K562 (cell line): ENCODE measurements around the gene INHBC. TPM values are rescaled to one million over a fixed set of nuclear protein-coding genes. Genes with fewer than 3 reads are reported as not detected.
"Not testable (repeated sequence)": the region's sequence is repeated elsewhere in the genome, so short reads cannot be mapped to it uniquely, and the experiment has no call there.

Source experiments
- ATAC-seq: fragments of 200-7000 bp; cut with Tn5 transposase; 3 replicates; pipeline ENCODE4 v1.9.1; 2020; ENCODE audit warnings: moderate library complexity
- BruUV-seq: library from RNA; stranded (reverse); fragments of 400-500 nt; replicated peaks from 2 replicates; lab custom pipeline; 2021; lab: Mats Ljungman, UMichigan
- CTCF ChIA-PET: fragments of 300-600 bp; formaldehyde crosslinking; extraction: SDS; loops from one replicate; lab custom pipeline; 2021; ENCODE audit warnings: low intra/inter-chr PET ratio; lab: Yijun Ruan, JAX
- POLR2A ChIA-PET: fragments of 300-600, 350-650 bp; sonication (Branson Sonifier 250); formaldehyde crosslinking; extraction: SDS; loops from one replicate; lab custom pipeline; 2021; ENCODE audit warnings: antibody characterized with exemption, inconsistent platforms; lab: Yijun Ruan, JAX
- DNase-seq, 4 experiments: peaks; one replicate each; pipeline versions ENCODE4 v3.0.0 to v3.0.0-alpha.2; 2011 to 2018; ENCODE audit warnings: low spot score in 3 of 4, mixed read lengths in 3 of 4; ENCODE audit errors: extremely low read depth in 1 of 4
- FAIRE-seq: peaks from 2 replicates; lab custom pipeline; 2011; peaks lifted over from hg19 to GRCh38; lab: Jason Lieb, UNC
- H2AFZ ChIP-seq: 2 replicates; pipeline ENCODE4 v1.6.0; 2011; ENCODE audit warnings: low read depth, low read length, control low read depth, inconsistent platforms
- H3K27ac ChIP-seq: fragments of 200-600 bp; 3 replicates; pipeline ENCODE4 v1.8.0; 2011; ENCODE audit warnings: low read depth, mild to moderate bottlenecking, control low read depth, inconsistent platforms, low read length, moderate library complexity, mixed read lengths; ENCODE audit errors: extremely low read depth
- H3K27me3 ChIP-seq, 2 experiments: fragments of 300-600 bp in 1 of 2; 2 replicates in 1 of 2; 3 replicates in 1 of 2; pipeline versions ENCODE4 v1.6.0 to v1.8.0; 2011; ENCODE audit warnings: inconsistent platforms in 2 of 2, low read length in 2 of 2, mild to moderate bottlenecking in 1 of 2, mixed read lengths in 1 of 2, moderate library complexity in 1 of 2; ENCODE audit not compliant: control insufficient read depth in 2 of 2, insufficient read depth in 2 of 2
- H3K36me3 ChIP-seq: fragments of 300-600 bp; 3 replicates; pipeline ENCODE4 v1.8.0; 2011; ENCODE audit warnings: mild to moderate bottlenecking, low read length, inconsistent platforms; ENCODE audit not compliant: control insufficient read depth, insufficient read depth
- H3K4me1 ChIP-seq, 2 experiments: fragments of 200-600 bp in 1 of 2; replicated peaks in 1 of 2; 2 replicates in 1 of 2; 3 replicates in 1 of 2; pipeline versions ENCODE4 v1.5.1 to v1.8.0; 2011; ENCODE audit warnings: inconsistent platforms in 2 of 2, low read length in 2 of 2, mild to moderate bottlenecking in 1 of 2, mixed read lengths in 1 of 2, moderate library complexity in 1 of 2; ENCODE audit not compliant: control insufficient read depth in 2 of 2, insufficient read depth in 2 of 2
- H3K4me2 ChIP-seq: 2 replicates; pipeline ENCODE4 v1.6.1; 2011; ENCODE audit warnings: low read length, control low read depth, inconsistent platforms, mixed read lengths; ENCODE audit not compliant: insufficient read depth
- H3K4me3 ChIP-seq: fragments of 200-600 bp; sonication (generic), shearing (Covaris generic); 2 replicates; pipeline ENCODE4 v1.5.1; 2016; ENCODE audit warnings: control low read depth, inconsistent platforms
- H3K79me2 ChIP-seq: fragments of 200-600 bp; 3 replicates; pipeline ENCODE4 v1.8.0; 2011; ENCODE audit warnings: low read length, inconsistent platforms; ENCODE audit not compliant: control insufficient read depth, insufficient read depth
- H3K9ac ChIP-seq, 2 experiments: 2 replicates each; pipeline versions ENCODE4 v1.6.0 to v1.6.1; 2011; ENCODE audit warnings: low read depth in 2 of 2, low read length in 2 of 2, control low read depth in 1 of 2, inconsistent platforms in 1 of 2, mild to moderate bottlenecking in 1 of 2, mixed read lengths in 1 of 2; ENCODE audit not compliant: insufficient read depth in 1 of 2
- H3K9me1 ChIP-seq: one replicate; pipeline ENCODE4 v1.6.0; 2011; ENCODE audit warnings: inconsistent platforms, mild to moderate bottlenecking, low read length, moderate library complexity; ENCODE audit not compliant: control insufficient read depth, insufficient read depth
- H3K9me3 ChIP-seq: replicated peaks from 2 replicates; pipeline ENCODE4 v1.5.1; 2011; ENCODE audit warnings: low read depth, low read length, inconsistent platforms; ENCODE audit not compliant: control insufficient read depth, insufficient read depth
- H4K20me1 ChIP-seq: replicated peaks from 2 replicates; pipeline ENCODE4 v1.6.1; 2011; ENCODE audit warnings: low read length, inconsistent platforms, mixed read lengths; ENCODE audit not compliant: control insufficient read depth, insufficient read depth
- FOXA1 ChIP-seq: fragments of 450-650 bp; IDR thresholded peaks from 2 replicates; pipeline ENCODE4 v1.6.1; 2016; ENCODE audit warnings: mild to moderate bottlenecking, borderline replicate concordance
- HSF4 ChIP-seq: fragments of 250-450 bp; sonication (Bioruptor Pico); IDR thresholded peaks from 2 replicates; pipeline ENCODE4 v2.1.2; 2022; ENCODE audit warnings: mild to moderate bottlenecking, moderate library complexity, borderline replicate concordance
- NR4A1 ChIP-seq, 2 experiments: fragments of 250-450 bp in 1 of 2; fragments of 450-650 bp in 1 of 2; sonication (Bioruptor Pico) in 1 of 2; IDR thresholded peaks; 2 replicates each; pipeline versions ENCODE4 v1.4.0 to v1.6.1; 2016 to 2020; ENCODE audit warnings: mild to moderate bottlenecking in 2 of 2, missing compliant biosample characterization in 1 of 2, missing genetic modification characterization in 1 of 2, moderate library complexity in 1 of 2
- POU5F1 ChIP-seq: fragments of 150-350 bp; IDR thresholded peaks from 2 replicates; pipeline ENCODE4 v1.6.1; 2014; ENCODE audit warnings: borderline replicate concordance, low read length, low read depth, mild to moderate bottlenecking; ENCODE audit not compliant: partially characterized antibody
- PPARD ChIP-seq: fragments of 250-450 bp; sonication (Bioruptor Pico); IDR thresholded peaks from 2 replicates; pipeline ENCODE4 v1.8.0; 2022; ENCODE audit warnings: inconsistent platforms, mild to moderate bottlenecking, moderate library complexity
- RB1 ChIP-seq: fragments of 450-650 bp; IDR thresholded peaks from 2 replicates; pipeline ENCODE4 v1.6.1; 2017; ENCODE audit warnings: low read depth, mild to moderate bottlenecking
- RHOXF2B ChIP-seq: fragments of 250-450 bp; sonication (Bioruptor Pico); conservative IDR thresholded peaks from 2 replicates; pipeline ENCODE4 v1.5.1; 2021
- SLC30A9 ChIP-seq: fragments of 250-450 bp; sonication (Bioruptor Pico); IDR thresholded peaks from 2 replicates; pipeline ENCODE4 v1.8.0; 2022; ENCODE audit warnings: mild to moderate bottlenecking, moderate library complexity
- SMARCA4 ChIP-seq: fragments of 450-650 bp; IDR thresholded peaks from 2 replicates; pipeline ENCODE4 v1.6.1; 2016
- SMC3 ChIP-seq: conservative IDR thresholded peaks from 2 replicates; pipeline ENCODE4 v1.6.1; 2011; ENCODE audit warnings: low read depth, low read length, improper control_type of control experiment; ENCODE audit not compliant: insufficient read depth
- XRCC5 ChIP-seq: fragments of 200-400 bp; formaldehyde crosslinking; IDR thresholded peaks from 2 replicates; pipeline ENCODE4 v1.6.1; 2017; ENCODE audit warnings: low read depth, mild to moderate bottlenecking, low read length
- ZKSCAN8 ChIP-seq: fragments of 200-800 bp; sonication (Bioruptor generic); IDR thresholded peaks from 2 replicates; pipeline ENCODE4 v1.6.1; 2016; ENCODE audit warnings: missing genetic modification characterization, missing compliant biosample characterization
- ZNF584 ChIP-seq: fragments of 200-800 bp; sonication (Bioruptor generic); IDR thresholded peaks from 2 replicates; pipeline ENCODE4 v1.6.1; 2016; ENCODE audit warnings: low read depth, mild to moderate bottlenecking, missing genetic modification characterization, missing compliant biosample characterization
- WGBS: fragments of 100-300 bp; shearing (Covaris generic); methylation state at CpG from one replicate; pipeline ENCODE4 v1.1.6; 2016; ENCODE audit warnings: low coverage, mixed read lengths; ENCODE audit not compliant: insufficient coverage; ENCODE audit errors: missing lambda C conversion rate; 5-methylcytosine and 5-hydroxymethylcytosine counted together
- in situ Hi-C: fragments of 300-500 bp; cut with MboI; formaldehyde crosslinking; loops from 4 replicates; pipeline ENCODE4 v1.15.0; 2018; ENCODE audit warnings: inconsistent platforms, mixed read lengths
- intact Hi-C: fragments of 100-400 bp; cut with micrococcal nuclease; formaldehyde crosslinking; loops from 2 replicates; pipeline ENCODE4 v1.14.2; 2022
- polyA plus RNA-seq, 8 experiments: library from polyadenylated mRNA; depleted of rRNA in 4 of 8; stranded (reverse) in 5 of 8; unstranded in 3 of 8; fragments of >200 nt; fragmentation: Nextera tagmentation in 2 of 8; fragmentation: Illumina TruSeq in 1 of 8; extraction: Ambion mirVana in 2 of 8; extraction: Trizol in 1 of 8; gene quantifications; 2 replicates each; pipeline versions ENCODE4 v1.2.1 to v1.2.3, GENCODE V29; 2011 to 2014; ENCODE audit warnings: inconsistent platforms in 1 of 8, missing spikeins in 1 of 8
- total RNA-seq, 7 experiments: library from RNA; depleted of rRNA in 6 of 7; stranded (reverse); fragments of >200 nt in 6 of 7; fragmentation: Illumina TruSeq in 2 of 7; extraction: Trizol in 2 of 7; gene quantifications; 2 replicates each; pipeline versions ENCODE4 v1.2.1 to v1.2.3, GENCODE V29; 2011 to 2021; ENCODE audit warnings: low replicate concordance in 1 of 7
- TF ChIP-seq, protein P1 (sequence below): fragments of 250-450 bp; sonication (Bioruptor Pico); IDR thresholded peaks from 2 replicates; pipeline ENCODE4 v1.4.0; 2020; ENCODE audit warnings: mild to moderate bottlenecking, moderate library complexity, borderline replicate concordance

INHBC gene
- total and polyA plus RNA-seq, 9 of the 15 experiments (the other 6 are each of a cell fraction or from before 2014, with no cell fraction given) = 0.07 to 0.24 (median 0.15) TPM; not detected in 4

DNA sequence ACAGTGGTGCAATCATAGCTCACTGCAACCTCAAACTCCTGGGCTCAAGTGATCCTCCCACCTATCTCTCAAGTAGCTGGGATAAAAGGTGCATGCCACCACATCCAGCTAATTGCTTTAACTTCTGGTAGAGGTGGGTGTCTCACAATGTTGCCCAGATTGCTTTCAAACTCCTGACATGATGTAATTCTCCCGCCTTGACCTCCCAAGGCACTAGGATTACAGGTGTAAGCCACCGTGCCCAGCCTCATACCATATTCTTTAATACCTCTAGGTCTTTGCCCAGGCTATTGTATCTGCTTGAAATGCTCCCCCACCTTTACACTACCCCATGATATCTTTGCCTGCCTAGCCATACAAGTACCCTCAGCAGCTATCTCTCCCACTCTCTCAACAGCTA is 15.1 kb upstream of the INHBC start (continued):
- TF ChIP-seq SMC3 = no peak
- no peak for TF ChIP-seq FOXA1
- no peak for TF ChIP-seq ZNF584
- TF ChIP-seq SLC30A9 = no peak
- no peak for TF ChIP-seq NR4A1 (CRISPR knock-in tag; IDR thresholded peaks at IDR 0.05)
- TF ChIP-seq NR4A1 (tag; IDR thresholded peaks at IDR 0.05) = no peak
- no peak for TF ChIP-seq HSF4 (CRISPR knock-in tag)
- no peak for TF ChIP-seq POU5F1
- no peak for TF ChIP-seq XRCC5
- TF ChIP-seq, all 486 proteins: peak for 0

DNA sequence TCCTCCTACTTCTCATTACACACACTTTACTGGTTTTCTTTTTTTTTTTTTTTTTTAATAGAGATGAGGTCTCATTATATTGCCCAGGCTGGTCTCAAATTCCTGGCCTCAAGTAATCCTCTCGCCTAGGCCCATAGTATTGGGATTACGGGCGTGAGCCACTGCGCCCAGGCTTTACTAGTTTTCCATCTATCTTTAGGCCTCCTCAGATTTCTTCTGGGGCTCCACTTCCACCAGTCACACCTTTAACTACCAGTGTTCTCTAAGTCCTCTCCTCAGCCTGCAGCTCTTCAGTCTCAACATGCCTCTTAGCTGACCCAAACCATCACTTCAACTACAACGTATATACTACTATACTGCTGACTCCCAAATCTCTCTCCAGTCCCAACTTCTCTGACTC is 14.1 kb upstream of the INHBC start:
- POLR2A ChIA-PET = interaction anchor here (0.9 to 2.2 kb wide), 2 partner anchors 10 to 14 kb away, joined by 3 to 8 read pairs; partner anchors contain the start of gene INHBC
- no peaks in the 10 kb centered on the region for H3K9me3 ChIP-seq
- DNase-seq = no peak
- CTCF ChIA-PET = interaction anchor here (0.7 kb wide), 1 partner anchor 88 kb away, joined by 3 read pairs; no protein-coding TSS in a partner anchor
- in situ Hi-C loops (no loop called here), intact Hi-C loops (no loop called here)
- H2AFZ ChIP-seq = no peak overlapping the region
- BruUV-seq = no TSS peak
- ATAC-seq = no peak
- no peak overlapping the region for H3K4me2 ChIP-seq
- no peak overlapping the region for H3K27ac ChIP-seq
- TF ChIP-seq SMARCA4 (no peak), RB1 (no peak), ZKSCAN8 (CRISPR knock-in tag) (no peak), PPARD (CRISPR knock-in tag) (no peak), RHOXF2B (CRISPR knock-in tag) (no peak)
- TF ChIP-seq, protein P1, sequence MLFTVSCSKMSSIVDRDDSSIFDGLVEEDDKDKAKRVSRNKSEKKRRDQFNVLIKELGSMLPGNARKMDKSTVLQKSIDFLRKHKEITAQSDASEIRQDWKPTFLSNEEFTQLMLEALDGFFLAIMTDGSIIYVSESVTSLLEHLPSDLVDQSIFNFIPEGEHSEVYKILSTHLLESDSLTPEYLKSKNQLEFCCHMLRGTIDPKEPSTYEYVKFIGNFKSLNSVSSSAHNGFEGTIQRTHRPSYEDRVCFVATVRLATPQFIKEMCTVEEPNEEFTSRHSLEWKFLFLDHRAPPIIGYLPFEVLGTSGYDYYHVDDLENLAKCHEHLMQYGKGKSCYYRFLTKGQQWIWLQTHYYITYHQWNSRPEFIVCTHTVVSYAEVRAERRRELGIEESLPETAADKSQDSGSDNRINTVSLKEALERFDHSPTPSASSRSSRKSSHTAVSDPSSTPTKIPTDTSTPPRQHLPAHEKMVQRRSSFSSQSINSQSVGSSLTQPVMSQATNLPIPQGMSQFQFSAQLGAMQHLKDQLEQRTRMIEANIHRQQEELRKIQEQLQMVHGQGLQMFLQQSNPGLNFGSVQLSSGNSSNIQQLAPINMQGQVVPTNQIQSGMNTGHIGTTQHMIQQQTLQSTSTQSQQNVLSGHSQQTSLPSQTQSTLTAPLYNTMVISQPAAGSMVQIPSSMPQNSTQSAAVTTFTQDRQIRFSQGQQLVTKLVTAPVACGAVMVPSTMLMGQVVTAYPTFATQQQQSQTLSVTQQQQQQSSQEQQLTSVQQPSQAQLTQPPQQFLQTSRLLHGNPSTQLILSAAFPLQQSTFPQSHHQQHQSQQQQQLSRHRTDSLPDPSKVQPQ = no peak
- H3K4me3 ChIP-seq = no peak overlapping the region
- peaks cover 8% of the 10 kb centered on the region for H3K79me2 ChIP-seq
- FAIRE-seq = no peak
- H3K9me1 ChIP-seq = no peaks in the 10 kb centered on the region
- no peaks in the 10 kb centered on the region for H3K27me3 ChIP-seq
- no peaks in the 10 kb centered on the region for H4K20me1 ChIP-seq
- WGBS = 58% methylated on average over 1 of the region's 5 CpGs
- peaks cover 14 to 22% of the 10 kb centered on the region in 2 experiments for H3K4me1 ChIP-seq
- H3K36me3 ChIP-seq = peaks cover 7% of the 10 kb centered on the region; the same call in 1 of the 3 replicates
- H3K9ac ChIP-seq = no peak overlapping the region

DNA sequence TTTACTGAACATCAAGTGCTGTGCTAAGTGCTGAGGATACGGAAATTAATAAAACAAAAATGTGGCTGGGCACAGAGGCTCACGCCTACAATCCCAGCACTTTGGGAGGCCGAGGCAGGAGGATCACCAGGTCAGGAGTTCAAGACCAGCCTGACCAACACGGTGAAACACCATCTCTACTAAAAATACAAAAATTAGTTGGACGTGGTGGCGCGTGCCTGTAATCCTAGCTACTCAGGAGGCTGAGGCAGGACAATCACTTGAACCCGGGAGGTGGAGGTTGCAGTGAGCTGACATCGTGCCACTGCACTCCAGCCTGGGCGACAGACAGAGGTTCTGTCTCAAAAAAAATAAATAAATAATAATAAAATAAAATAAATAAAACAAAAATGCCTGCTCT is 7.6 kb upstream of the INHBC start:
- intact Hi-C loops, H3K36me3 ChIP-seq, H2AFZ ChIP-seq, H4K20me1 ChIP-seq, ATAC-seq, H3K4me2 ChIP-seq, H3K9me1 ChIP-seq, in situ Hi-C loops, H3K4me3 ChIP-seq, DNase-seq, BruUV-seq, H3K27ac ChIP-seq, H3K9me3 ChIP-seq, FAIRE-seq, H3K27me3 ChIP-seq, CTCF ChIA-PET, H3K9ac ChIP-seq: not testable (repeated sequence)
- H3K79me2 ChIP-seq = peaks cover 32% of the 10 kb centered on the region
- 94% methylated on average over 10 of the region's 10 CpGs for WGBS
- POLR2A ChIA-PET = interaction anchor here (3.1 kb wide), 1 partner anchor 9 kb away, joined by 9 read pairs; no protein-coding TSS in a partner anchor
- H3K4me1 ChIP-seq = peaks cover 10 to 11% of the 10 kb centered on the region in 2 experiments; a peak in 2 of 5 replicates
